Calu3 (cell line): Measurements from ENCODE around the gene COX18. TPM values are rescaled to one million over a fixed set of nuclear protein-coding genes. Genes with fewer than 3 reads are reported as not detected.

ENCODE experiments used
- BruUV-seq: library from RNA; stranded (reverse); fragments of 400-500 nt; replicated peaks from 2 replicates; lab custom pipeline; 2021; lab: Mats Ljungman, UMichigan
- CTCF ChIA-PET: fragments of 300-600 bp; sonication (Branson Sonifier 250); formaldehyde crosslinking; loops from one replicate; lab custom pipeline; 2022; ENCODE audit warnings: antibody characterized with exemption; lab: Charles Lee
- DNase-seq: peaks from one replicate; pipeline ENCODE4 v3.0.0; 2022
- H3K27ac Mint-ChIP-seq: one replicate; pipeline ENCODE4 v1.8.0; 2022; ENCODE audit warnings: mixed read lengths; ENCODE audit not compliant: unreplicated experiment
- H3K27me3 Mint-ChIP-seq: one replicate; pipeline ENCODE4 v1.8.0; 2022; ENCODE audit warnings: mixed read lengths; ENCODE audit not compliant: unreplicated experiment
- H3K36me3 Mint-ChIP-seq: one replicate; pipeline ENCODE4 v1.8.0; 2022; ENCODE audit warnings: mild to moderate bottlenecking, moderate library complexity, mixed read lengths; ENCODE audit not compliant: insufficient read depth, unreplicated experiment
- H3K4me1 Mint-ChIP-seq: one replicate; pipeline ENCODE4 v1.8.0; 2022; ENCODE audit warnings: mild to moderate bottlenecking, low read depth, mixed read lengths; ENCODE audit not compliant: unreplicated experiment
- H3K4me3 Mint-ChIP-seq: one replicate; pipeline ENCODE4 v1.8.0; 2022; ENCODE audit warnings: mild to moderate bottlenecking, low read depth, moderate library complexity, mixed read lengths; ENCODE audit not compliant: unreplicated experiment
- H3K9me3 Mint-ChIP-seq: one replicate; pipeline ENCODE4 v1.8.0; 2022; ENCODE audit warnings: low read depth, mixed read lengths; ENCODE audit not compliant: unreplicated experiment
- CTCF ChIP-seq: fragments of 200-600 bp; IDR thresholded peaks from one replicate; pipeline ENCODE4 v1.8.0; 2022; ENCODE audit warnings: antibody characterized with exemption; ENCODE audit not compliant: unreplicated experiment
- intact Hi-C: fragments of 100-400 bp; cut with micrococcal nuclease; formaldehyde crosslinking; loops from one replicate; pipeline ENCODE4 v1.10.0; 2022; ENCODE audit not compliant: unreplicated experiment
- total RNA-seq: library from RNA; stranded (reverse); gene quantifications from 2 replicates; pipeline ENCODE4 v1.2.3, GENCODE V29; 2022

The COX18 gene
- total RNA-seq, 1 experiment from 2014 or later: 8.8 TPM

GRCh38 chr4:73006286-73006990 lies 63.1 kb downstream of the COX18 start:
- intact Hi-C loops: no loop called here
- CTCF ChIA-PET: no interaction called here
- no peaks in the 10 kb centered on the region for H3K4me1 Mint-ChIP-seq
- no TSS peak for BruUV-seq
- no peak overlapping the region for H3K4me3 Mint-ChIP-seq
- DNase-seq: no peak
- no peaks in the 10 kb centered on the region for H3K36me3 Mint-ChIP-seq
- no peaks in the 10 kb centered on the region for H3K9me3 Mint-ChIP-seq
- H3K27me3 Mint-ChIP-seq: peaks cover 23% of the 10 kb centered on the region
- no peak overlapping the region for H3K27ac Mint-ChIP-seq
- TF ChIP-seq CTCF: no peak

- no peaks in the 10 kb centered on the region for H3K4me1 Mint-ChIP-seq
- intact Hi-C loops: no loop called here
- H3K27ac Mint-ChIP-seq: no peak overlapping the region
- H3K4me3 Mint-ChIP-seq: no peak overlapping the region
- DNase-seq: no peak
- H3K36me3 Mint-ChIP-seq: no peaks in the 10 kb centered on the region
- no peak for TF ChIP-seq CTCF
- CTCF ChIA-PET: no interaction called here
- H3K27me3 Mint-ChIP-seq: peaks cover 23% of the 10 kb centered on the region
- H3K9me3 Mint-ChIP-seq: no peaks in the 10 kb centered on the region
- no TSS peak for BruUV-seq
These were observed 64.0 kb downstream of the COX18 start for GRCh38 chr4:73005514-73005913.

Other genes starting within 250 kb of the COX18 start
- 54.0 and 54.6 TPM in 2 replicates for gene ANKRD17, start 189.1 kb upstream of the COX18 start, total RNA-seq